Globus pallidus (tissue), 1 donor: ENCODE results near the gene SEC22B.
"Not testable (repeated sequence)": the region's sequence is repeated elsewhere in the genome, so short reads cannot be mapped to it uniquely, and the experiment has no call there.

Source experiments
- DNase-seq: peaks from one replicate; pipeline ENCODE4 v3.0.0-alpha.2; 2015; ENCODE audit warnings: low spot score

SEC22B gene

GRCh38 chr1:120176092-120176855 lies at the start of gene SEC22B:
SEC22B (minus strand) TSS chr1:120176520; CDS start chr1:120176381, 139 bp downstream.
- DNase-seq, result peak; percentile 89

GRCh38 chr1:120217933-120218332 lies 41.6 kb upstream of the SEC22B start:
- DNase-seq, result not testable (repeated sequence)

GRCh38 chr1:120217175-120217929 lies 41.0 kb upstream of the SEC22B start:
- not testable (repeated sequence) for DNase-seq

- not testable (repeated sequence) for DNase-seq
Measured at GRCh38 chr1:120213606-120214005, 37.3 kb upstream of the SEC22B start.

GRCh38 chr1:120210754-120211153 lies 34.4 kb upstream of the SEC22B start:
- not testable (repeated sequence) for DNase-seq

- DNase-seq, result peak; percentile 2
Measured at GRCh38 chr1:120196863-120197775, 20.8 kb upstream of the SEC22B start.

GRCh38 chr1:120188626-120189025 lies 12.3 kb upstream of the SEC22B start:
- not testable (repeated sequence) for DNase-seq

- not testable (repeated sequence) for DNase-seq
Measured at GRCh38 chr1:120182176-120182707, 5.9 kb upstream of the SEC22B start.

GRCh38 chr1:120179811-120180690 lies 3.7 kb upstream of the SEC22B start:
- DNase-seq, result not testable (repeated sequence)

- DNase-seq, result no peak
Measured at GRCh38 chr1:120178799-120179756, 2.8 kb upstream of the SEC22B start.

- DNase-seq, result not testable (repeated sequence)
Measured at GRCh38 chr1:120178058-120178457, 1.7 kb upstream of the SEC22B start.

- DNase-seq, result not testable (repeated sequence)
Measured at GRCh38 chr1:120175688-120176087, 632 bp downstream of the SEC22B start.

GRCh38 chr1:120164761-120165160 lies 11.6 kb downstream of the SEC22B start:
- DNase-seq, result not testable (repeated sequence)

GRCh38 chr1:120162015-120162414 lies 14.3 kb downstream of the SEC22B start:
- DNase-seq, result not testable (repeated sequence)

GRCh38 chr1:120158495-120158894 lies 17.8 kb downstream of the SEC22B start:
- DNase-seq, result not testable (repeated sequence)

- DNase-seq, result not testable (repeated sequence)
Measured at GRCh38 chr1:120158086-120158485, 18.2 kb downstream of the SEC22B start.

GRCh38 chr1:120150138-120150822 lies 26.0 kb downstream of the SEC22B start:
- not testable (repeated sequence) for DNase-seq

- not testable (repeated sequence) for DNase-seq
Measured at GRCh38 chr1:120149420-120150059, 26.8 kb downstream of the SEC22B start.
